Stimulated activated CD8-positive, alpha-beta memory T cell treated with anti-CD3 and anti-CD28 coated beads, Interleukin-15, amount 100 ng/mL, for 1 hour (primary cell): ENCODE results near the gene EOGT.

ENCODE experiments used
- DNase-seq: peaks from one replicate; pipeline ENCODE4 v3.0.0-alpha.2; 2020; ENCODE audit warnings: low read depth

The EOGT gene

GRCh38 chr3:68963376-68963775, 50.1 kb downstream of the EOGT start:
- DNase-seq, result no peak

- DNase-seq, result no peak
These were observed 54.6 kb downstream of the EOGT start for GRCh38 chr3:68958932-68959331.

GRCh38 chr3:68957895-68958294, 55.6 kb downstream of the EOGT start:
- DNase-seq, result no peak

GRCh38 chr3:68953816-68954444, 59.6 kb downstream of the EOGT start:
- DNase-seq, result no peak

- no peak for DNase-seq
These were observed 68.3 kb downstream of the EOGT start for GRCh38 chr3:68945225-68945624.

GRCh38 chr3:68943753-68944500, 69.6 kb downstream of the EOGT start:
- no peak for DNase-seq

GRCh38 chr3:68941055-68941454, 72.4 kb downstream of the EOGT start:
- DNase-seq, result no peak

- DNase-seq, result no peak
These were observed 76.6 kb downstream of the EOGT start for GRCh38 chr3:68936856-68937255.

- no peak for DNase-seq
These were observed 77.7 kb downstream of the EOGT start for GRCh38 chr3:68935778-68936177.

- no peak for DNase-seq
These were observed 81.9 kb downstream of the EOGT start for GRCh38 chr3:68931406-68932149.
